HCT116 (cell line): Measurements from ENCODE around the gene CETN2.

ENCODE experiments used
- ATF3 ChIP-seq: IDR thresholded peaks from 2 replicates; pipeline ENCODE4 v1.6.1; 2012
- CEBPB ChIP-seq: IDR thresholded peaks from 2 replicates; pipeline ENCODE4 v1.6.1; 2012; ENCODE audit warnings: low read depth
- EGR1 ChIP-seq: IDR thresholded peaks from 2 replicates; pipeline ENCODE4 v1.6.1; 2012; ENCODE audit warnings: low read depth
- EZH2 ChIP-seq: fragments of 200-600 bp; sonication (generic); IDR thresholded peaks from 2 replicates; pipeline ENCODE4 v1.6.1; 2017; ENCODE audit warnings: antibody characterized with exemption, mixed run types
- EZH2phosphoT487 ChIP-seq: fragments of 200-600 bp; IDR thresholded peaks from 2 replicates; pipeline ENCODE4 v1.6.1; 2018; ENCODE audit warnings: antibody characterized with exemption, borderline replicate concordance
- JUND ChIP-seq: IDR thresholded peaks from 2 replicates; pipeline ENCODE4 v1.6.1; 2012
- POLR2A ChIP-seq: IDR thresholded peaks from 2 replicates; pipeline ENCODE4 v1.7.0; 2011; ENCODE audit warnings: borderline replicate concordance; ENCODE audit not compliant: insufficient read depth, insufficient read length; ENCODE audit errors: extremely low read depth
- POLR2AphosphoS5 ChIP-seq: IDR thresholded peaks from 2 replicates; pipeline ENCODE4 v1.6.1; 2011; ENCODE audit warnings: mild to moderate bottlenecking, low read depth, low read length, moderate library complexity
- RAD21 ChIP-seq: IDR thresholded peaks from 2 replicates; pipeline ENCODE4 v1.6.1; 2012; ENCODE audit warnings: low read depth, mild to moderate bottlenecking
- TF ChIP-seq, protein P1 (sequence below): IDR thresholded peaks from 2 replicates; pipeline ENCODE4 v1.6.1; 2012; ENCODE audit warnings: low read depth
- TF ChIP-seq, protein P2 (sequence below), 3 experiments: fragments of 200-600 bp in 1 of 3; sonication (generic) in 1 of 3; IDR thresholded peaks in 2 of 3; conservative IDR thresholded peaks in 1 of 3; 2 replicates each; pipeline ENCODE4 v1.5.1; 2012 to 2017; ENCODE audit warnings: low read depth in 2 of 3, low read length in 2 of 3, antibody characterized with exemption in 1 of 3, borderline replicate concordance in 1 of 3, control low read depth in 1 of 3, mild to moderate bottlenecking in 1 of 3, mixed read lengths in 1 of 3, mixed run types in 1 of 3, moderate library complexity in 1 of 3; ENCODE audit not compliant: insufficient read depth in 1 of 3

DNA sequence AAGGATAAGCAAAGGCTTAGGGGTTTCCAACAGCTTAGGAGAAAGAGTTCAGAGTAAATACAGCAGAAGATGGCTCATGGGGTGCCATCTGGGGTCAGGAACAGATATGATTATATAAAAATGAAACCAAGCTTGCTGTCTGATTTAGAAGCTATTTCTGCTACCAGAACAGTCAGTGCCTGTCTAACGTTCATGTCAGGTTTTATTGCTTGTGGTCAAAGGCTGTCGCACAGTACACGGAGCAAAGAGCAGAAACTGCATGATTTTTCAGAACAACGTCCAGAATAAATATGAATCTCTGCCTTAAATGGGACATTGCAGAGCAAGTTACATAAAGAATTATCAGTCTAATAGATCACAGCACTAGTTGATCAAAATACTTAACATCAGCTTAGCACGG lies 17.4 kb downstream of the CETN2 start:
- TF ChIP-seq, protein P1, sequence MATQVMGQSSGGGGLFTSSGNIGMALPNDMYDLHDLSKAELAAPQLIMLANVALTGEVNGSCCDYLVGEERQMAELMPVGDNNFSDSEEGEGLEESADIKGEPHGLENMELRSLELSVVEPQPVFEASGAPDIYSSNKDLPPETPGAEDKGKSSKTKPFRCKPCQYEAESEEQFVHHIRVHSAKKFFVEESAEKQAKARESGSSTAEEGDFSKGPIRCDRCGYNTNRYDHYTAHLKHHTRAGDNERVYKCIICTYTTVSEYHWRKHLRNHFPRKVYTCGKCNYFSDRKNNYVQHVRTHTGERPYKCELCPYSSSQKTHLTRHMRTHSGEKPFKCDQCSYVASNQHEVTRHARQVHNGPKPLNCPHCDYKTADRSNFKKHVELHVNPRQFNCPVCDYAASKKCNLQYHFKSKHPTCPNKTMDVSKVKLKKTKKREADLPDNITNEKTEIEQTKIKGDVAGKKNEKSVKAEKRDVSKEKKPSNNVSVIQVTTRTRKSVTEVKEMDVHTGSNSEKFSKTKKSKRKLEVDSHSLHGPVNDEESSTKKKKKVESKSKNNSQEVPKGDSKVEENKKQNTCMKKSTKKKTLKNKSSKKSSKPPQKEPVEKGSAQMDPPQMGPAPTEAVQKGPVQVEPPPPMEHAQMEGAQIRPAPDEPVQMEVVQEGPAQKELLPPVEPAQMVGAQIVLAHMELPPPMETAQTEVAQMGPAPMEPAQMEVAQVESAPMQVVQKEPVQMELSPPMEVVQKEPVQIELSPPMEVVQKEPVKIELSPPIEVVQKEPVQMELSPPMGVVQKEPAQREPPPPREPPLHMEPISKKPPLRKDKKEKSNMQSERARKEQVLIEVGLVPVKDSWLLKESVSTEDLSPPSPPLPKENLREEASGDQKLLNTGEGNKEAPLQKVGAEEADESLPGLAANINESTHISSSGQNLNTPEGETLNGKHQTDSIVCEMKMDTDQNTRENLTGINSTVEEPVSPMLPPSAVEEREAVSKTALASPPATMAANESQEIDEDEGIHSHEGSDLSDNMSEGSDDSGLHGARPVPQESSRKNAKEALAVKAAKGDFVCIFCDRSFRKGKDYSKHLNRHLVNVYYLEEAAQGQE, result no peak
- TF ChIP-seq, protein P2, sequence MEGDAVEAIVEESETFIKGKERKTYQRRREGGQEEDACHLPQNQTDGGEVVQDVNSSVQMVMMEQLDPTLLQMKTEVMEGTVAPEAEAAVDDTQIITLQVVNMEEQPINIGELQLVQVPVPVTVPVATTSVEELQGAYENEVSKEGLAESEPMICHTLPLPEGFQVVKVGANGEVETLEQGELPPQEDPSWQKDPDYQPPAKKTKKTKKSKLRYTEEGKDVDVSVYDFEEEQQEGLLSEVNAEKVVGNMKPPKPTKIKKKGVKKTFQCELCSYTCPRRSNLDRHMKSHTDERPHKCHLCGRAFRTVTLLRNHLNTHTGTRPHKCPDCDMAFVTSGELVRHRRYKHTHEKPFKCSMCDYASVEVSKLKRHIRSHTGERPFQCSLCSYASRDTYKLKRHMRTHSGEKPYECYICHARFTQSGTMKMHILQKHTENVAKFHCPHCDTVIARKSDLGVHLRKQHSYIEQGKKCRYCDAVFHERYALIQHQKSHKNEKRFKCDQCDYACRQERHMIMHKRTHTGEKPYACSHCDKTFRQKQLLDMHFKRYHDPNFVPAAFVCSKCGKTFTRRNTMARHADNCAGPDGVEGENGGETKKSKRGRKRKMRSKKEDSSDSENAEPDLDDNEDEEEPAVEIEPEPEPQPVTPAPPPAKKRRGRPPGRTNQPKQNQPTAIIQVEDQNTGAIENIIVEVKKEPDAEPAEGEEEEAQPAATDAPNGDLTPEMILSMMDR (IDR thresholded peaks at IDR 0.05 in 2 of 3, conservative IDR thresholded peaks at IDR 0.05 in 1 of 3; ENCODE audit: borderline replicate concordance in 1 of 3, insufficient read depth in 1 of 3, low read depth in 2 of 3, low read length in 2 of 3), result no peak
- no peak for TF ChIP-seq ATF3
- no peak for TF ChIP-seq POLR2A
- no peak for TF ChIP-seq CEBPB
- TF ChIP-seq EZH2, result no peak
- TF ChIP-seq JUND, result no peak
- TF ChIP-seq POLR2AphosphoS5, result no peak
- TF ChIP-seq RAD21, result no peak
- no peak for TF ChIP-seq EZH2phosphoT487
- TF ChIP-seq EGR1, result no peak
